GM04503 (cell line): ENCODE results near the gene CGB8.
"Not testable (repeated sequence)": the region's sequence is repeated elsewhere in the genome, so short reads cannot be mapped to it uniquely, and the experiment has no call there.

Experiments used
- DNase-seq: peaks from one replicate; pipeline ENCODE4 v3.0.0-alpha.2; 2012; ENCODE audit warnings: low read depth

Gene CGB8

GRCh38 chr19:49049011-49049410, at the start of gene CGB8:
Gene CGB8 (minus strand): TSS chr19:49049111. CDS start chr19:49048739, 372 bp downstream.
- not testable (repeated sequence) for DNase-seq

- DNase-seq: no peak
Measured at GRCh38 chr19:49097453-49098288, 48.8 kb upstream of the CGB8 start.

- DNase-seq: no peak
Measured at GRCh38 chr19:49094505-49095482, 45.9 kb upstream of the CGB8 start.

- no peak for DNase-seq
Measured at GRCh38 chr19:49092686-49093085, 43.8 kb upstream of the CGB8 start.

- DNase-seq: no peak
Measured at GRCh38 chr19:49091391-49092038, 42.6 kb upstream of the CGB8 start.

GRCh38 chr19:49086296-49086695, 37.4 kb upstream of the CGB8 start:
- DNase-seq: no peak

- DNase-seq: no peak
Measured at GRCh38 chr19:49085868-49086232, 36.9 kb upstream of the CGB8 start.

- peak; percentile 90 for DNase-seq
Measured at GRCh38 chr19:49085020-49085867, 36.3 kb upstream of the CGB8 start, which contains the start of gene SNRNP70. Gene SNRNP70 (plus strand): TSS chr19:49085451. CDS start chr19:49086415, 964 bp downstream.

GRCh38 chr19:49084206-49085019, 35.5 kb upstream of the CGB8 start:
- DNase-seq: no peak

GRCh38 chr19:49081273-49081672, 32.4 kb upstream of the CGB8 start:
- no peak for DNase-seq

- no peak for DNase-seq
Measured at GRCh38 chr19:49080392-49080791, 31.5 kb upstream of the CGB8 start.

GRCh38 chr19:49074869-49075268, 26.0 kb upstream of the CGB8 start:
- not testable (repeated sequence) for DNase-seq

- no peak for DNase-seq
Measured at GRCh38 chr19:49073514-49074378, 24.8 kb upstream of the CGB8 start.

GRCh38 chr19:49071860-49072547, 23.1 kb upstream of the CGB8 start:
- DNase-seq: no peak

- DNase-seq: no peak
Measured at GRCh38 chr19:49070416-49070815, 21.5 kb upstream of the CGB8 start.

- no peak for DNase-seq
Measured at GRCh38 chr19:49069026-49069425, 20.1 kb upstream of the CGB8 start.

- no peak for DNase-seq
Measured at GRCh38 chr19:49067554-49067953, 18.6 kb upstream of the CGB8 start.

GRCh38 chr19:49065905-49066512, 17.1 kb upstream of the CGB8 start:
- no peak for DNase-seq
